GM23338 (cell line): ENCODE measurements around the gene SERPINA9. TPM values are rescaled to one million over a fixed set of nuclear protein-coding genes. Genes with fewer than 3 reads are reported as not detected.

Experiments used
- ATAC-seq: fragments of 200-7000 bp; cut with Tn5 transposase; 3 replicates; pipeline ENCODE4 v1.9.1; 2020
- DNase-seq: peaks from one replicate; pipeline ENCODE4 v3.0.0-alpha.2; 2015; ENCODE audit warnings: low spot score
- H2AFZ ChIP-seq: fragments of 200-600 bp; sonication (generic); 2 replicates; pipeline ENCODE4 v1.8.0; 2016; ENCODE audit warnings: antibody characterized with exemption, mild to moderate bottlenecking, moderate library complexity
- H3F3A ChIP-seq: fragments of 200-600 bp; sonication (generic); replicated peaks from 2 replicates; pipeline ENCODE4 v1.8.0; 2017; ENCODE audit warnings: antibody characterized with exemption, mixed run types, low read depth
- H3K27ac ChIP-seq: fragments of 200-600 bp; sonication (generic); 2 replicates; pipeline ENCODE4 v1.6.1; 2016; ENCODE audit warnings: low read depth
- H3K27me3 ChIP-seq: fragments of 200-600 bp; sonication (generic); 2 replicates; pipeline ENCODE4 v1.8.0; 2016; ENCODE audit warnings: mild to moderate bottlenecking, mixed run types, moderate library complexity; ENCODE audit not compliant: insufficient read depth
- H3K36me3 ChIP-seq: fragments of 200-600 bp; sonication (generic); 2 replicates; pipeline ENCODE4 v1.8.0; 2016; ENCODE audit warnings: mild to moderate bottlenecking; ENCODE audit not compliant: insufficient read depth
- H3K4me1 ChIP-seq: fragments of 200-600 bp; sonication (generic); 2 replicates; pipeline ENCODE4 v1.8.0; 2016; ENCODE audit warnings: mild to moderate bottlenecking, moderate library complexity; ENCODE audit not compliant: insufficient read depth
- H3K4me2 ChIP-seq: fragments of 200-600 bp; sonication (generic); 2 replicates; pipeline ENCODE4 v1.7.1; 2017; ENCODE audit warnings: mixed run types
- H3K4me3 ChIP-seq: fragments of 200-600 bp; sonication (generic); 2 replicates; pipeline ENCODE4 v1.6.1; 2016; ENCODE audit warnings: mixed run types
- H3K79me2 ChIP-seq: fragments of 200-600 bp; sonication (generic); replicated peaks from 2 replicates; pipeline ENCODE4 v1.8.0; 2017; ENCODE audit warnings: mild to moderate bottlenecking; ENCODE audit not compliant: insufficient read depth
- H3K9me2 ChIP-seq: fragments of 200-600 bp; sonication (generic); 2 replicates; pipeline ENCODE4 v1.8.0; 2017; ENCODE audit not compliant: insufficient read depth
- H4K20me1 ChIP-seq: fragments of 200-600 bp; sonication (generic); replicated peaks from 2 replicates; pipeline ENCODE4 v1.8.0; 2017; ENCODE audit warnings: mild to moderate bottlenecking; ENCODE audit not compliant: insufficient read depth
- H3K27ac Mint-ChIP-seq: 2 replicates; pipeline ENCODE4 v1.8.0; 2020; ENCODE audit warnings: inconsistent platforms, mild to moderate bottlenecking, moderate library complexity, mixed read lengths
- H3K27me3 Mint-ChIP-seq: 3 replicates; pipeline ENCODE4 v1.8.0; 2022; ENCODE audit warnings: low read depth, mild to moderate bottlenecking, moderate library complexity, mixed read lengths, inconsistent platforms; ENCODE audit not compliant: insufficient read depth, poor library complexity
- H3K36me3 Mint-ChIP-seq: 3 replicates; pipeline ENCODE4 v1.8.0; 2021; ENCODE audit warnings: low read depth, mild to moderate bottlenecking, inconsistent platforms, moderate library complexity, mixed read lengths
- H3K4me1 Mint-ChIP-seq: 3 replicates; pipeline ENCODE4 v1.8.0; 2020; ENCODE audit warnings: mild to moderate bottlenecking, inconsistent platforms, mixed read lengths
- H3K4me3 Mint-ChIP-seq: 3 replicates; pipeline ENCODE4 v1.8.0; 2021; ENCODE audit warnings: moderate library complexity, mild to moderate bottlenecking, inconsistent platforms, mixed read lengths
- H3K9me3 Mint-ChIP-seq: 3 replicates; pipeline ENCODE4 v1.8.0; 2020; ENCODE audit warnings: moderate library complexity, mild to moderate bottlenecking, inconsistent platforms, mixed read lengths
- CREB1 ChIP-seq: fragments of 250-450 bp; sonication (Bioruptor Pico); IDR thresholded peaks from 2 replicates; pipeline ENCODE4 v1.5.0; 2020; ENCODE audit warnings: low read depth, mild to moderate bottlenecking, moderate library complexity
- EZH2 ChIP-seq: fragments of 200-600 bp; sonication (generic); IDR thresholded peaks from one replicate; pipeline ENCODE4 v1.8.0; 2017; ENCODE audit warnings: antibody characterized with exemption, mild to moderate bottlenecking, low read depth; ENCODE audit not compliant: unreplicated experiment
- EZH2phosphoT487 ChIP-seq: fragments of 200-600 bp; sonication (generic); IDR thresholded peaks from one replicate; pipeline ENCODE4 v1.8.1; 2018; ENCODE audit warnings: antibody characterized with exemption; ENCODE audit not compliant: unreplicated experiment
- NANOG ChIP-seq: IDR thresholded peaks from 2 replicates; pipeline ENCODE4 v1.6.1; 2016; ENCODE audit warnings: antibody characterized with exemption, borderline replicate concordance
- POLR2AphosphoS5 ChIP-seq: IDR thresholded peaks from 2 replicates; pipeline ENCODE4 v1.6.1; 2016; ENCODE audit warnings: antibody characterized with exemption, low read depth
- STAT1 ChIP-seq: IDR thresholded peaks from one replicate; pipeline ENCODE4 v1.6.1; 2016; ENCODE audit warnings: antibody characterized with exemption; ENCODE audit not compliant: unreplicated experiment
- ZNF331 ChIP-seq: fragments of 250-450 bp; sonication (Bioruptor Pico); IDR thresholded peaks from 2 replicates; pipeline ENCODE4 v1.5.0; 2020; ENCODE audit warnings: low read depth, mild to moderate bottlenecking, moderate library complexity
- polyA plus RNA-seq: library from polyadenylated mRNA; unstranded; fragments of >200 nt; fragmentation: Nextera tagmentation; extraction: Ambion mirVana; gene quantifications from 2 replicates; pipeline ENCODE4 v1.2.1, GENCODE V29; 2016
- total RNA-seq: library from RNA; depleted of rRNA; stranded (reverse); fragments of >200 nt; shearing (Covaris generic); gene quantifications from 2 replicates; pipeline ENCODE4 v1.2.3, GENCODE V29; 2014
- TF ChIP-seq, protein P1 (sequence below): IDR thresholded peaks from one replicate; pipeline ENCODE4 v1.6.1; 2018; ENCODE audit warnings: antibody characterized with exemption; ENCODE audit not compliant: unreplicated experiment
- TF ChIP-seq, protein P2 (sequence below): IDR thresholded peaks from 2 replicates; pipeline ENCODE4 v1.6.1; 2016; ENCODE audit warnings: antibody characterized with exemption
- TF ChIP-seq, protein P3 (sequence below): fragments of 250-450 bp; sonication (Bioruptor Pico); IDR thresholded peaks from 2 replicates; pipeline ENCODE4 v1.5.0; 2020; ENCODE audit warnings: mild to moderate bottlenecking, moderate library complexity

The SERPINA9 gene
- total and polyA plus RNA-seq, 2 experiments from 2014 or later = not detected

DNA sequence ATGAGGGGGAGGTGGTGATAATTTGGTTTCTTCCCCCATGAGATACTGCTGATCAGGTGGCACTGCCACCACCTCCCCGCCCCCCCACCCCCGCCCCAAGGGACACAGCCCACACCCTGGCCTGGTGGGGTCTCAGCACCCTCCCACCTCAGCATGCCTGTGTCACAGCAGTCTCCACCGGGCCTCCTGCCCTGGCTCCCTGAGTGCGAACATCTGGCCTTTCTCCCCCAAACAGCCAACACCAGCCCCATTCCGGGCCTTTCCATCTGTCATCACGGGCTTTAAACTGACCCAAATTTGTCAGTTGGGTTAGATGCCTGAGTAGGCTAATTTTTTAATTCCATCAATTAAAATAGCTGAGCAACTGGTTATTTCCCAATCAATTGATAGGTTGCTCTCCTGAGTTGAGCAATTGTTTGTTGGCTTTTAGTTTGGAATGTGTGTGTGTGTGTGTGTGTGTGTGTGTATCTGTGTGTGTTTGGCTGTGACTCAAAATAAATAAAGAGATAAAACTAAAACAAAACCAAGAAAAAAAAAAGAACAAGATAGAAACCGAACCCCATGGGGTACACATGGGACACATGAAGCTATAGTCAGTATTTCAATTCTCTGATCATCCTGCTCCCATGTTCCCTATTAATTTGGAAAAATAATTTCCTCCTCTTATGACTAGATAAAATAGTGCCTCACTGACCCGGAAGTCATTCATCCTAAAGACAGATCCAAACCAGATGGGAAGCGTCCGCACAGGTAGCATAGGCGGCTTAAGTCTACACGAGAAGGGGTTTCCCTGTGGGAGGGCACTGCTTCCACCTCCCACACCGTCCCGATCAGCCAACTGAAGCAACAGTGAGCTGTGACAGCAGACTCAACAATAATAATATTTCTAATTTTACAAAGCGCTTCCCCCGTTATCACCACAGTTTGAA, 25.9 kb upstream of the SERPINA9 start:
- Histone ChIP-seq H3K27ac (no peak overlapping the region), H3F3A (no peaks in the 10 kb centered on the region), H3K36me3 (no peaks in the 10 kb centered on the region), H3K27me3 (no peaks in the 10 kb centered on the region), H3K9me2 (peaks cover 11% of the 10 kb centered on the region; the same call in 1 of the 2 replicates), H3K79me2 (no peaks in the 10 kb centered on the region), H3K4me2 (no peak overlapping the region), H3K4me3 (no peak overlapping the region), H3K4me1 (no peaks in the 10 kb centered on the region), H2AFZ (no peak overlapping the region), H4K20me1 (no peaks in the 10 kb centered on the region)
- no peak for DNase-seq
- no peaks in the 10 kb centered on the region for H3K36me3 Mint-ChIP-seq
- H3K4me1 Mint-ChIP-seq = no peaks in the 10 kb centered on the region
- no peak overlapping the region for H3K4me3 Mint-ChIP-seq
- no peak for ATAC-seq
- no peak for TF ChIP-seq NANOG
- H3K27me3 Mint-ChIP-seq = peaks cover 15% of the 10 kb centered on the region
- no peaks in the 10 kb centered on the region for H3K9me3 Mint-ChIP-seq
- no peak overlapping the region for H3K27ac Mint-ChIP-seq

DNA sequence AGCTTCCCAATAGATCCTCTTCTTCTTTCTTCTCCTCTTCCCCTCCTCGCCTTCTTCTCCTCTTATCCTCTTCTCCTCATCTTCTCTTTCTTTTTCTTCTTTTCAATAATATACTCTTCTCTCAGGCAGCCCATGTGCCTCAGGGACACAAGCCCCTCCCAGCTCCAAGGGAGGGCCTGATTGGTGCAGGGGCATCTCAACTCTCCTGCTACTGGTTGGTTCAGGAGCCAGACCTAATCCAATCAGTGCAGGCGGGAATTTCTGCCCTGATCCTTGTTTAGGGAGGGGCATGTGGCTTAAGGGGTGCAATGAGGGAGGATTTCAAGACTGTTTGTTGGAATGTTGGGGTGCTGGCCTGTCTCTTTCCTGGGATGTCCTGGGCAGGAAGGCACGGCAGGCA, 24.3 kb upstream of the SERPINA9 start:
- ATAC-seq (no peak), DNase-seq (peak; percentile 4)
- Histone ChIP-seq H3F3A (no peaks in the 10 kb centered on the region), H3K79me2 (no peaks in the 10 kb centered on the region), H3K27ac (no peak overlapping the region), H2AFZ (0 out of 2 replicates have a peak overlapping the region, but pooled peaks have one; percentile 59), H3K36me3 (no peaks in the 10 kb centered on the region), H3K4me1 (no peaks in the 10 kb centered on the region), H4K20me1 (no peaks in the 10 kb centered on the region), H3K4me3 (no peak overlapping the region), H3K9me2 (peaks cover 11% of the 10 kb centered on the region; the same call in 1 of the 2 replicates), H3K27me3 (no peaks in the 10 kb centered on the region), H3K4me2 (no peak overlapping the region)
- Mint-ChIP-seq H3K9me3 (no peaks in the 10 kb centered on the region), H3K4me1 (no peaks in the 10 kb centered on the region), H3K4me3 (no peak overlapping the region), H3K27me3 (peaks cover 15% of the 10 kb centered on the region), H3K27ac (no peak overlapping the region), H3K36me3 (no peaks in the 10 kb centered on the region)
- TF ChIP-seq NANOG = no peak
- no peak for TF ChIP-seq ZNF331 (CRISPR knock-in tag)
- TF ChIP-seq EZH2 = no peak
- TF ChIP-seq POLR2AphosphoS5 = no peak
- no peak for TF ChIP-seq CREB1 (CRISPR knock-in tag)
- TF ChIP-seq, protein P1, sequence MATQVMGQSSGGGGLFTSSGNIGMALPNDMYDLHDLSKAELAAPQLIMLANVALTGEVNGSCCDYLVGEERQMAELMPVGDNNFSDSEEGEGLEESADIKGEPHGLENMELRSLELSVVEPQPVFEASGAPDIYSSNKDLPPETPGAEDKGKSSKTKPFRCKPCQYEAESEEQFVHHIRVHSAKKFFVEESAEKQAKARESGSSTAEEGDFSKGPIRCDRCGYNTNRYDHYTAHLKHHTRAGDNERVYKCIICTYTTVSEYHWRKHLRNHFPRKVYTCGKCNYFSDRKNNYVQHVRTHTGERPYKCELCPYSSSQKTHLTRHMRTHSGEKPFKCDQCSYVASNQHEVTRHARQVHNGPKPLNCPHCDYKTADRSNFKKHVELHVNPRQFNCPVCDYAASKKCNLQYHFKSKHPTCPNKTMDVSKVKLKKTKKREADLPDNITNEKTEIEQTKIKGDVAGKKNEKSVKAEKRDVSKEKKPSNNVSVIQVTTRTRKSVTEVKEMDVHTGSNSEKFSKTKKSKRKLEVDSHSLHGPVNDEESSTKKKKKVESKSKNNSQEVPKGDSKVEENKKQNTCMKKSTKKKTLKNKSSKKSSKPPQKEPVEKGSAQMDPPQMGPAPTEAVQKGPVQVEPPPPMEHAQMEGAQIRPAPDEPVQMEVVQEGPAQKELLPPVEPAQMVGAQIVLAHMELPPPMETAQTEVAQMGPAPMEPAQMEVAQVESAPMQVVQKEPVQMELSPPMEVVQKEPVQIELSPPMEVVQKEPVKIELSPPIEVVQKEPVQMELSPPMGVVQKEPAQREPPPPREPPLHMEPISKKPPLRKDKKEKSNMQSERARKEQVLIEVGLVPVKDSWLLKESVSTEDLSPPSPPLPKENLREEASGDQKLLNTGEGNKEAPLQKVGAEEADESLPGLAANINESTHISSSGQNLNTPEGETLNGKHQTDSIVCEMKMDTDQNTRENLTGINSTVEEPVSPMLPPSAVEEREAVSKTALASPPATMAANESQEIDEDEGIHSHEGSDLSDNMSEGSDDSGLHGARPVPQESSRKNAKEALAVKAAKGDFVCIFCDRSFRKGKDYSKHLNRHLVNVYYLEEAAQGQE = no peak
- TF ChIP-seq, protein P2, sequence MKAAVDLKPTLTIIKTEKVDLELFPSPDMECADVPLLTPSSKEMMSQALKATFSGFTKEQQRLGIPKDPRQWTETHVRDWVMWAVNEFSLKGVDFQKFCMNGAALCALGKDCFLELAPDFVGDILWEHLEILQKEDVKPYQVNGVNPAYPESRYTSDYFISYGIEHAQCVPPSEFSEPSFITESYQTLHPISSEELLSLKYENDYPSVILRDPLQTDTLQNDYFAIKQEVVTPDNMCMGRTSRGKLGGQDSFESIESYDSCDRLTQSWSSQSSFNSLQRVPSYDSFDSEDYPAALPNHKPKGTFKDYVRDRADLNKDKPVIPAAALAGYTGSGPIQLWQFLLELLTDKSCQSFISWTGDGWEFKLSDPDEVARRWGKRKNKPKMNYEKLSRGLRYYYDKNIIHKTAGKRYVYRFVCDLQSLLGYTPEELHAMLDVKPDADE = no peak
- TF ChIP-seq, protein P3, sequence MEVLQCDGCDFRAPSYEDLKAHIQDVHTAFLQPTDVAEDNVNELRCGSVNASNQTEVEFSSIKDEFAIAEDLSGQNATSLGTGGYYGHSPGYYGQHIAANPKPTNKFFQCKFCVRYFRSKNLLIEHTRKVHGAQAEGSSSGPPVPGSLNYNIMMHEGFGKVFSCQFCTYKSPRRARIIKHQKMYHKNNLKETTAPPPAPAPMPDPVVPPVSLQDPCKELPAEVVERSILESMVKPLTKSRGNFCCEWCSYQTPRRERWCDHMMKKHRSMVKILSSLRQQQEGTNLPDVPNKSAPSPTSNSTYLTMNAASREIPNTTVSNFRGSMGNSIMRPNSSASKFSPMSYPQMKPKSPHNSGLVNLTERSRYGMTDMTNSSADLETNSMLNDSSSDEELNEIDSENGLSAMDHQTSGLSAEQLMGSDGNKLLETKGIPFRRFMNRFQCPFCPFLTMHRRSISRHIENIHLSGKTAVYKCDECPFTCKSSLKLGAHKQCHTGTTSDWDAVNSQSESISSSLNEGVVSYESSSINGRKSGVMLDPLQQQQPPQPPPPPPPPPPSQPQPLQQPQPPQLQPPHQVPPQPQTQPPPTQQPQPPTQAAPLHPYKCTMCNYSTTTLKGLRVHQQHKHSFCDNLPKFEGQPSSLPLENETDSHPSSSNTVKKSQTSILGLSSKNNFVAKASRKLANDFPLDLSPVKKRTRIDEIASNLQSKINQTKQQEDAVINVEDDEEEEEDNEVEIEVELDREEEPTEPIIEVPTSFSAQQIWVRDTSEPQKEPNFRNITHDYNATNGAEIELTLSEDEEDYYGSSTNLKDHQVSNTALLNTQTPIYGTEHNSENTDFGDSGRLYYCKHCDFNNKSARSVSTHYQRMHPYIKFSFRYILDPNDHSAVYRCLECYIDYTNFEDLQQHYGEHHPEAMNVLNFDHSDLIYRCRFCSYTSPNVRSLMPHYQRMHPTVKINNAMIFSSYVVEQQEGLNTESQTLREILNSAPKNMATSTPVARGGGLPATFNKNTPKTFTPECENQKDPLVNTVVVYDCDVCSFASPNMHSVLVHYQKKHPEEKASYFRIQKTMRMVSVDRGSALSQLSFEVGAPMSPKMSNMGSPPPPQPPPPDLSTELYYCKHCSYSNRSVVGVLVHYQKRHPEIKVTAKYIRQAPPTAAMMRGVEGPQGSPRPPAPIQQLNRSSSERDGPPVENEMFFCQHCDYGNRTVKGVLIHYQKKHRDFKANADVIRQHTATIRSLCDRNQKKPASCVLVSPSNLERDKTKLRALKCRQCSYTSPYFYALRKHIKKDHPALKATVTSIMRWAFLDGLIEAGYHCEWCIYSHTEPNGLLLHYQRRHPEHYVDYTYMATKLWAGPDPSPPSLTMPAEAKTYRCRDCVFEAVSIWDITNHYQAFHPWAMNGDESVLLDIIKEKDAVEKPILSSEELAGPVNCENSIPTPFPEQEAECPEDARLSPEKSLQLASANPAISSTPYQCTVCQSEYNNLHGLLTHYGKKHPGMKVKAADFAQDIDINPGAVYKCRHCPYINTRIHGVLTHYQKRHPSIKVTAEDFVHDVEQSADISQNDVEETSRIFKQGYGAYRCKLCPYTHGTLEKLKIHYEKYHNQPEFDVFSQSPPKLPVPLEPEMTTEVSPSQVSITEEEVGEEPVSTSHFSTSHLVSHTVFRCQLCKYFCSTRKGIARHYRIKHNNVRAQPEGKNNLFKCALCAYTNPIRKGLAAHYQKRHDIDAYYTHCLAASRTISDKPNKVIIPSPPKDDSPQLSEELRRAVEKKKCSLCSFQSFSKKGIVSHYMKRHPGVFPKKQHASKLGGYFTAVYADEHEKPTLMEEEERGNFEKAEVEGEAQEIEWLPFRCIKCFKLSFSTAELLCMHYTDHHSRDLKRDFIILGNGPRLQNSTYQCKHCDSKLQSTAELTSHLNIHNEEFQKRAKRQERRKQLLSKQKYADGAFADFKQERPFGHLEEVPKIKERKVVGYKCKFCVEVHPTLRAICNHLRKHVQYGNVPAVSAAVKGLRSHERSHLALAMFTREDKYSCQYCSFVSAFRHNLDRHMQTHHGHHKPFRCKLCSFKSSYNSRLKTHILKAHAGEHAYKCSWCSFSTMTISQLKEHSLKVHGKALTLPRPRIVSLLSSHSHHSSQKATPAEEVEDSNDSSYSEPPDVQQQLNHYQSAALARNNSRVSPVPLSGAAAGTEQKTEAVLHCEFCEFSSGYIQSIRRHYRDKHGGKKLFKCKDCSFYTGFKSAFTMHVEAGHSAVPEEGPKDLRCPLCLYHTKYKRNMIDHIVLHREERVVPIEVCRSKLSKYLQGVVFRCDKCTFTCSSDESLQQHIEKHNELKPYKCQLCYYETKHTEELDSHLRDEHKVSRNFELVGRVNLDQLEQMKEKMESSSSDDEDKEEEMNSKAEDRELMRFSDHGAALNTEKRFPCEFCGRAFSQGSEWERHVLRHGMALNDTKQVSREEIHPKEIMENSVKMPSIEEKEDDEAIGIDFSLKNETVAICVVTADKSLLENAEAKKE = no peak
- TF ChIP-seq EZH2phosphoT487 = no peak
- TF ChIP-seq STAT1 = no peak
